Activated CD4-positive, alpha-beta T cell treated with anti-CD3 and anti-CD28 coated beads for 36 hours (primary cell): ENCODE measurements around the gene TMEM169. TPM values are rescaled to one million over a fixed set of nuclear protein-coding genes. Genes with fewer than 3 reads are reported as not detected.

Experiments used
- ATAC-seq: fragments of 200-7000 bp; cut with Tn5 transposase; one replicate; pipeline ENCODE4 v1.10.0; 2021; ENCODE audit warnings: mild to moderate bottlenecking, moderate library complexity
- CTCF ChIA-PET: fragments of 350-600 bp; sonication (Branson Sonifier 250); formaldehyde crosslinking; loops from one replicate; lab custom pipeline; 2021; ENCODE audit warnings: antibody characterized with exemption; lab: Charles Lee
- POLR2A ChIA-PET: fragments of 350-600 bp; sonication (Branson Sonifier 250); formaldehyde crosslinking; loops from one replicate; lab custom pipeline; 2021; ENCODE audit warnings: antibody characterized with exemption, inconsistent platforms; lab: Charles Lee
- DNase-seq: peaks from one replicate; pipeline ENCODE4 v3.0.0-alpha.2; 2020
- H3K27ac Mint-ChIP-seq: one replicate; pipeline ENCODE4 v1.8.0; 2021; ENCODE audit warnings: mixed read lengths
- H3K27me3 Mint-ChIP-seq: one replicate; pipeline ENCODE4 v1.8.0; 2021; ENCODE audit warnings: mixed read lengths
- H3K36me3 Mint-ChIP-seq: one replicate; pipeline ENCODE4 v1.8.0; 2021; ENCODE audit warnings: low read depth, mixed read lengths
- H3K4me1 Mint-ChIP-seq: one replicate; pipeline ENCODE4 v1.8.0; 2021; ENCODE audit warnings: mixed read lengths
- H3K4me3 Mint-ChIP-seq: one replicate; pipeline ENCODE4 v1.8.0; 2021; ENCODE audit warnings: mild to moderate bottlenecking, moderate library complexity, mixed read lengths
- H3K9me3 Mint-ChIP-seq: one replicate; pipeline ENCODE4 v1.8.0; 2021; ENCODE audit warnings: low read depth, mixed read lengths
- intact Hi-C, 2 experiments: fragments of 100-400 bp; cut with DNase I in 1 of 2; cut with micrococcal nuclease in 1 of 2; formaldehyde crosslinking; loops; one replicate each; pipeline versions ENCODE4 v1.14.2 to v1.15.1; 2022 to 2024; cut with DNase I, micrococcal nuclease
- total RNA-seq, 2 experiments: library from RNA; stranded (reverse); gene quantifications; one replicate each; pipeline ENCODE4 v1.2.3, GENCODE V29; 2021

TMEM169 gene, protein sequence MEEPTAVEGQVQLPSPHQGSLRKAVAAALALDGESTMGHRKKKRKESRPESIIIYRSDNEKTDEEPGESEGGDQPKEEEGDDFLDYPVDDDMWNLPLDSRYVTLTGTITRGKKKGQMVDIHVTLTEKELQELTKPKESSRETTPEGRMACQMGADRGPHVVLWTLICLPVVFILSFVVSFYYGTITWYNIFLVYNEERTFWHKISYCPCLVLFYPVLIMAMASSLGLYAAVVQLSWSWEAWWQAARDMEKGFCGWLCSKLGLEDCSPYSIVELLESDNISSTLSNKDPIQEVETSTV
- total RNA-seq: 1 to 10 TPM; 1.6 to 1.8 TPM

GRCh38 chr2:216081487-216082116, at the start of gene TMEM169, which contains the start of gene PECR:
TSS of gene TMEM169 (plus strand) at chr2:216081919. CDS start at chr2:216095964, 14,045 bp downstream.
TSS of gene PECR (minus strand) at chr2:216081809. CDS start at chr2:216081741, 68 bp downstream.
- ATAC-seq: peak; percentile 93

DNA sequence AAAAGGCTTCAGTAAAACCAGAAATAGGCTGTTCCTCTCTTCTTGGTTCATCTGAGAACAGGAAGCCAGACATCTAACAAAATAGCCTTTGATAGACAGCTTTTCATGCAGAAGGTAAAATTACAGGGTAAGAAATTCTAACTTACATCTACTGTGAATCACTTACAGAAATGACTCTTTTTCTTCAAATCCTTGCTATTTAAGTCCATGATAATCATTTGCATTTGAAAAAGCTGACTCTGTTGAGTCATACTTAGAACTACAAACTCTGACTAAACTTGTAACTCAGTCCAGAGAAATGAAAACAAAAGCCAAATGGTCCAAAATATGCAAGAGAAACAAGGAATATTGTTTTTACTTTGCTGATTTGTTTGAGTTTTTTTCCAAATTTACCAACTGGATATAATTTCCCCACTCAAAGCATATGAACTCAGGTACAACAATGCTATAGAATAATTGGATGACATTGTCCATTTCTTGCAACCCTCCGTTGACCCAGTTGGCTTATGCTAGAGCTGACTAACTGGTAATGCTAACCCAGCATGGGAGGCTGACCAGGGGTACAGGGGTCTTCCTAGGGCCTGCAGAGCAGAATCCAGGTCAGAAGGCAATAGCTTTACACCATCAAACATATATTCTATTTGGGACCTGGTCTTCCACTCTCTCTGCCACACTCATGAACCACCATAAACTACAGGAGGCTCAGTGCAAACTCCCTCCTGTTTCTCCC, 49.6 kb upstream of the TMEM169 start:
- ATAC-seq (peak; percentile 87), DNase-seq (no peak)
- ChIA-PET CTCF (interaction anchor here (0.7 to 5.8 kb wide), 18 partner anchors 9 to 466 kb away, joined by 3 to 52 read pairs (median 4); partner anchors contain the start of genes PECR, TMEM169 and XRCC5), POLR2A (interaction anchor here (0.6 to 0.9 kb wide), 3 partner anchors 23 to 78 kb away, joined by 3 to 4 read pairs (median 3); no protein-coding TSS in a partner anchor)
- intact Hi-C loops: loop anchor here (1.0 to 5.0 kb wide), 9 partner anchors 15 to 380 kb away; partner anchors contain the start of genes PECR (in 1 of the 2), SMARCAL1 (in 1 of the 2), TMEM169 (in 1 of the 2) and XRCC5 (in 1 of the 2)
- peak overlapping the region; percentile 95 for H3K27ac Mint-ChIP-seq
- peak overlapping the region; percentile 32 for H3K4me3 Mint-ChIP-seq
- H3K27me3 Mint-ChIP-seq: no peaks in the 10 kb centered on the region
- H3K36me3 Mint-ChIP-seq: peaks cover 2% of the 10 kb centered on the region
- no peaks in the 10 kb centered on the region for H3K9me3 Mint-ChIP-seq
- peaks cover 42% of the 10 kb centered on the region for H3K4me1 Mint-ChIP-seq

More at GRCh38 chr2:216081487-216082116, at the start of gene TMEM169, which contains the start of gene PECR:
- peak; percentile 89 for DNase-seq
- POLR2A ChIA-PET: interaction anchor here (1.1 kb wide), 2 partner anchors 26 to 29 kb away, joined by 3 to 4 read pairs; no protein-coding TSS in a partner anchor
- H3K27me3 Mint-ChIP-seq: no peaks in the 10 kb centered on the region
- no peaks in the 10 kb centered on the region for H3K9me3 Mint-ChIP-seq
- CTCF ChIA-PET: interaction anchor here (0.5 to 6.3 kb wide), 13 partner anchors 11 to 332 kb away, joined by 3 to 48 read pairs (median 4); partner anchors contain the start of gene XRCC5
- H3K4me3 Mint-ChIP-seq: peak within 1 kb of the TSS; percentile 81
- intact Hi-C loops: loop anchor here (1.0 to 5.0 kb wide), 4 partner anchors 27 to 417 kb away; partner anchors contain the start of genes XRCC5 (in 2 of the 2) and RPL37A (in 1 of the 2)
- H3K4me1 Mint-ChIP-seq: peaks cover 59% of the 10 kb centered on the region
- H3K27ac Mint-ChIP-seq: peak within 1 kb of the TSS; percentile 81
- peaks cover 2% of the 10 kb centered on the region for H3K36me3 Mint-ChIP-seq

- no peak for ATAC-seq
- peaks cover 42% of the 10 kb centered on the region for H3K4me1 Mint-ChIP-seq
- H3K9me3 Mint-ChIP-seq: no peaks in the 10 kb centered on the region
- H3K4me3 Mint-ChIP-seq: no peak overlapping the region
- intact Hi-C loops: loop anchor here (2.0 to 5.0 kb wide), 6 partner anchors 17 to 379 kb away; partner anchors contain the start of genes PECR (in 1 of the 2), SMARCAL1 (in 1 of the 2) and TMEM169 (in 1 of the 2)
- peak overlapping the region; percentile 44 for H3K27ac Mint-ChIP-seq
- peaks cover 4% of the 10 kb centered on the region for H3K36me3 Mint-ChIP-seq
- ChIA-PET CTCF (interaction anchor here (0.6 to 5.8 kb wide), 33 partner anchors 8 to 371 kb away, joined by 3 to 52 read pairs (median 4); partner anchors contain the start of genes PECR, TMEM169 and XRCC5), POLR2A (interaction anchor here (0.7 to 0.8 kb wide), 2 partner anchors 76 to 77 kb away, joined by 3 to 4 read pairs; no protein-coding TSS in a partner anchor)
- no peak for DNase-seq
- no peaks in the 10 kb centered on the region for H3K27me3 Mint-ChIP-seq
Observed at GRCh38 chr2:216033403-216033802, 48.3 kb upstream of the TMEM169 start.

GRCh38 chr2:216034065-216034464, 47.7 kb upstream of the TMEM169 start:
- Mint-ChIP-seq H3K4me3 (no peak overlapping the region), H3K36me3 (peaks cover 4% of the 10 kb centered on the region), H3K27me3 (no peaks in the 10 kb centered on the region), H3K9me3 (no peaks in the 10 kb centered on the region), H3K27ac (no peak overlapping the region), H3K4me1 (peaks cover 42% of the 10 kb centered on the region)
- ChIA-PET POLR2A (interaction anchor here (0.7 kb wide), 1 partner anchor 76 kb away, joined by 3 read pairs; no protein-coding TSS in a partner anchor), CTCF (interaction anchor here (0.6 to 5.8 kb wide), 29 partner anchors 9 to 1243 kb away, joined by 3 to 52 read pairs (median 4); partner anchors contain the start of genes PECR, TMEM169 and XRCC5)
- intact Hi-C loops: loop anchor here (1.0 to 5.0 kb wide), 8 partner anchors 23 to 633 kb away; partner anchors contain the start of genes PECR (in 1 of the 2), SMARCAL1 (in 1 of the 2) and TMEM169 (in 1 of the 2)
- peak; percentile 90 for DNase-seq
- peak; percentile 47 for ATAC-seq

DNA sequence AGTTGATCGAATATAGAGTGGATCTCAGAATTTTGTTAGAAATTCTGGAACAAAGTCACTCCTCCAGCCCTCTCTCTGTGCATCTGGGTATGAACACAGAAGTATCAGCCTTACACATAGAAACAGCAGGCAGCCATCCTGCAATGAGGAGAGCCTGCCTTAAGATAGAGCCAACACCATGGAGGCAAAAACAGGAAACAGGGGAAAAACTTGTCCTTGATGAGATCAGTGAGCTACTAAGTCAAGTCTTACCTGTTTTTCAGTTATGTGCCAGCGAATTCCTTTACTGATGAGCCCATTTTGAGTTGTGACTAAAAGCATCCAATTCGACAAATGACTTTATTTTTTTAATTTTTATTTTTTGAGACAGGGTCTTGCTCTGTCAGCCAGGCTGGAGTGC, 41.8 kb upstream of the TMEM169 start:
- intact Hi-C loops: no loop called here
- no peaks in the 10 kb centered on the region for H3K9me3 Mint-ChIP-seq
- DNase-seq (no peak), ATAC-seq (no peak)
- ChIA-PET CTCF (interaction anchor here (1.0 kb wide), 1 partner anchor 17 kb away, joined by 3 read pairs; no protein-coding TSS in a partner anchor), POLR2A (no interaction called here)
- peaks cover 2% of the 10 kb centered on the region for H3K4me1 Mint-ChIP-seq
- no peaks in the 10 kb centered on the region for H3K27me3 Mint-ChIP-seq
- no peak overlapping the region for H3K4me3 Mint-ChIP-seq
- H3K36me3 Mint-ChIP-seq: peaks cover 12% of the 10 kb centered on the region
- no peak overlapping the region for H3K27ac Mint-ChIP-seq

DNA sequence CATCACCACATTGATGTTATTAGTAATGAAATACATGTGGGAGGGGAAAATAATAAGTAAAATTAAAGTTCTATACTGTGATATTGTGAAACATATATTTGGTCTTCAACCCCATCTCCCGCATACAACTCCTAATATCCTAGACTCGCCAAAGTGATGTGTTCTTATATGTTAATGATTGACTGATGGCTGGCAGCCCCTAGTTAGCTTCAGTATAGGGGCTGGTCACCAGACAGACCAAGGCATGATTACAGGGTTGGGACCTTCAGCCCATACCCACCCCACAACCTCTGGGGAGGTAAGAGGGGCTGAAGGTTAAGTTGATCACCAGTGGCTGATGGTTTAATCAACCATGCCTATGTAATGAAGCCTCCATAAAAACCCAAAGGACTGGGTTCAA, 40.3 kb upstream of the TMEM169 start:
- Mint-ChIP-seq H3K4me3 (no peak overlapping the region), H3K9me3 (no peaks in the 10 kb centered on the region), H3K27ac (no peak overlapping the region), H3K4me1 (peaks cover 10% of the 10 kb centered on the region), H3K36me3 (peaks cover 14% of the 10 kb centered on the region), H3K27me3 (no peaks in the 10 kb centered on the region)
- POLR2A ChIA-PET: no interaction called here
- no peak for ATAC-seq
- intact Hi-C loops: no loop called here
- CTCF ChIA-PET: interaction anchor here (0.9 to 1.3 kb wide), 3 partner anchors 14 to 69 kb away, joined by 3 to 5 read pairs (median 3); no protein-coding TSS in a partner anchor
- no peak for DNase-seq

GRCh38 chr2:216043949-216044348, 37.8 kb upstream of the TMEM169 start:
- no peaks in the 10 kb centered on the region for H3K9me3 Mint-ChIP-seq
- peaks cover 14% of the 10 kb centered on the region for H3K36me3 Mint-ChIP-seq
- no peaks in the 10 kb centered on the region for H3K27me3 Mint-ChIP-seq
- H3K27ac Mint-ChIP-seq: no peak overlapping the region
- intact Hi-C loops: no loop called here
- ChIA-PET POLR2A (no interaction called here), CTCF (interaction anchor here (1.5 to 3.4 kb wide), 2 partner anchors 11 to 66 kb away, joined by 3 to 28 read pairs; no protein-coding TSS in a partner anchor)
- ATAC-seq: no peak
- peaks cover 10% of the 10 kb centered on the region for H3K4me1 Mint-ChIP-seq
- DNase-seq: no peak
- H3K4me3 Mint-ChIP-seq: no peak overlapping the region

DNA sequence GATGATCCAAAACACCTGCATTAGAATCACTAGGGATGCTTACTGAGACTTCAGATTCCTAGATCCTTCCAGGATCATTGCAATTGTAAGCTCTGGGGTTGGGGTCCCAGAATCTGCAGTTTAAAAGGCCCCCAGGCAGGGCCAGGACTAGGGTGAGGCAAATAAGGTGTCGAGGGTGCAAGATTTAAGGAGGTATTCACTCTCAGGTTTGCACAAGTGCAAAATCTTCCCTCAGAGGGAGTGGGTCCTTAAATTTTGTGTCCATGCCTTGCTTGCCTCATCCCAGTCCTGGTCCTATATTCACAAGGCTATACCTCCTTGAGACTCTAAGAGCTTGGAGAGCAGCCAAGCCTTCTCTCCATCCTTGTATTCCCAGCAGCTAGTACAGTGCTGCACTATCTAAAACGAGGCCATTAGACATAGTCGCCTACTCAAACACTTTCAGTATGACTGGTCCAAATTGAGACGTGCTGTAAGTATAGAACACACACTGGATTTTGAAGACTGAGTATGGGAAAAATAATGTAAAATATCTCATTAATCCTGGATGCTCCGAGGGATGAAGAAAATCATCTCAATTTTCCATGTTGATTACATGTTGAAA, 36.7 kb upstream of the TMEM169 start:
- Mint-ChIP-seq H3K27me3 (no peaks in the 10 kb centered on the region), H3K27ac (no peak overlapping the region), H3K36me3 (peaks cover 11% of the 10 kb centered on the region), H3K9me3 (no peaks in the 10 kb centered on the region), H3K4me1 (peaks cover 10% of the 10 kb centered on the region), H3K4me3 (no peak overlapping the region)
- no peak for DNase-seq
- intact Hi-C loops: no loop called here
- POLR2A ChIA-PET: no interaction called here
- CTCF ChIA-PET: interaction anchor here (1.0 to 3.4 kb wide), 5 partner anchors 12 to 65 kb away, joined by 3 to 28 read pairs (median 3); no protein-coding TSS in a partner anchor
- peak; percentile 89 for ATAC-seq

DNA sequence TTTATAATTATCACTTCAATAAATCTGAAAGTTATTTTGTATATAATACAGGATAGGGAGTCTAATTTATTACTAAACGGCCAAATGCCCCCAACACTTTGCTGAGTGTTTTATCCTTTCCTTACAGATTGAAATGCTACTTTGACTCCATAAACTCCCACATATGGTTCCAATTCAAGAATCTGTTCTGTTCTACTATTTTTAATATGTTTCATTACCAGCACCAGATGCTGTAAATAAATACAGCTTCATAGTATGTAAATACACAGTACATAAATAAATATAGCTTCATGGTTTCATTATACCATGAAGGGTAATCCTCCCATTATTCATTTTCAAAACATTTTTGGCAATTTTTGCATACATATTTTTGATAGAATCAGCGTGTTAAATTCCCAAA, 34.3 kb upstream of the TMEM169 start:
- H3K4me3 Mint-ChIP-seq: no peak overlapping the region
- ATAC-seq: no peak
- H3K27ac Mint-ChIP-seq: no peak overlapping the region
- peaks cover 10% of the 10 kb centered on the region for H3K4me1 Mint-ChIP-seq
- H3K9me3 Mint-ChIP-seq: no peaks in the 10 kb centered on the region
- no peaks in the 10 kb centered on the region for H3K27me3 Mint-ChIP-seq
- ChIA-PET POLR2A (no interaction called here), CTCF (interaction anchor here (0.6 kb wide), 1 partner anchor 877 kb away, joined by 3 read pairs; no protein-coding TSS in a partner anchor)
- peaks cover 14% of the 10 kb centered on the region for H3K36me3 Mint-ChIP-seq
- DNase-seq: no peak
- intact Hi-C loops: no loop called here

- H3K4me1 Mint-ChIP-seq: peaks cover 10% of the 10 kb centered on the region
- H3K9me3 Mint-ChIP-seq: no peaks in the 10 kb centered on the region
- H3K27ac Mint-ChIP-seq: no peak overlapping the region
- DNase-seq: no peak
- CTCF ChIA-PET: interaction anchor here (0.6 to 1.1 kb wide), 2 partner anchors 9 to 1133 kb away, joined by 3 read pairs; no protein-coding TSS in a partner anchor
- ATAC-seq: no peak
- intact Hi-C loops: no loop called here
- no peaks in the 10 kb centered on the region for H3K27me3 Mint-ChIP-seq
- POLR2A ChIA-PET: no interaction called here
- H3K36me3 Mint-ChIP-seq: peaks cover 14% of the 10 kb centered on the region
- no peak overlapping the region for H3K4me3 Mint-ChIP-seq
Observed at GRCh38 chr2:216049452-216049851, 32.3 kb upstream of the TMEM169 start.
